ENCODE measurements around the gene SELENOF. TPM values are rescaled to one million over a fixed set of nuclear protein-coding genes. Genes with fewer than 3 reads are reported as not detected.
A peak's percentile ranks its signal among the peaks of the same experiment; 100 is the strongest.

Gene SELENOF
- total and polyA plus RNA-seq, 2 of the 4 experiments (the other 2 are of a cell fraction): 60.0 to 153 TPM

GRCh38 chr1:86933562-86934377, 19.8 kb upstream of the SELENOF start:
- Histone ChIP-seq H2BK5ac (ENCODE audit: low read depth, low read length, poor library complexity, severe bottlenecking) (no peak overlapping the region), H3K4me3 (ENCODE audit: insufficient read depth, low read depth, low read length) (no peak overlapping the region), H3K56ac (ENCODE audit: extremely low read depth, insufficient read depth, low read length) (no peak overlapping the region), H3K4me1 (ENCODE audit: control insufficient read depth, insufficient read depth, low read length) (no peaks in the 10 kb centered on the region), H3K27ac (ENCODE audit: insufficient read depth, low read length) (no peak overlapping the region), H3K9me1 (ENCODE audit: insufficient read depth, low read length) (0 out of 2 replicates have a peak, but pooled peaks cover 2% of the 10 kb centered on the region), H3K14ac (replicated peaks; ENCODE audit: low read depth, low read length) (no peak overlapping the region), H3K9me3 (ENCODE audit: control insufficient read depth, insufficient read depth, low read length) (no peaks in the 10 kb centered on the region), H3K9ac (ENCODE audit: low read depth, low read length) (no peak overlapping the region), H2AK9ac (replicated peaks; ENCODE audit: low read depth, low read length, poor library complexity) (no peak overlapping the region), H3K4me2 (ENCODE audit: low read depth, low read length) (peak overlapping the region; percentile 55), H3K36me3 (ENCODE audit: control insufficient read depth, insufficient read depth, low read length) (no peaks in the 10 kb centered on the region), H4K91ac (ENCODE audit: insufficient read depth, low read depth, low read length) (no peak overlapping the region), H2BK20ac (ENCODE audit: low read depth, low read length) (no peak overlapping the region), H3K23ac (ENCODE audit: low read depth, low read length) (no peak overlapping the region), H4K8ac (ENCODE audit: low read depth in 2 of 2, low read length in 2 of 2) (peak overlapping the region in 1 of 2 experiments; percentile 35; a peak in 1 of 4 replicates), H2BK120ac (ENCODE audit: low read depth, low read length) (no peak overlapping the region), H3K79me1 (ENCODE audit: low read depth in 1 of 2, low read length in 2 of 2) (peaks cover 11 to 15% of the 10 kb centered on the region in 2 experiments), H2AFZ (replicated peaks; ENCODE audit: low read length, poor library complexity) (no peak overlapping the region), H3K27me3 (ENCODE audit: control insufficient read depth, insufficient read depth, low read length) (no peaks in the 10 kb centered on the region), H4K5ac (ENCODE audit: low read depth, low read length) (peak overlapping the region; percentile 58; the same call in 1 of the 2 replicates), H2AK5ac (ENCODE audit: low read depth, low read length) (no peak overlapping the region), H3K4ac (ENCODE audit: low read depth, low read length) (no peak overlapping the region), H4K20me1 (ENCODE audit: insufficient read depth, low read length) (no peaks in the 10 kb centered on the region; the same call in 1 of the 2 replicates), H2BK15ac (ENCODE audit: low read depth, low read length) (no peak overlapping the region), H3K18ac (ENCODE audit: low read depth, low read length) (no peak overlapping the region)
- ChIA-PET POLR2A (ENCODE audit: unreplicated experiment) (interaction anchor here (0.7 kb wide), 1 partner anchor 495 kb away, joined by 7 read pairs; no protein-coding TSS in a partner anchor), CTCF (interaction anchor here (0.7 to 2.1 kb wide), 2 partner anchors 19 to 153 kb away, joined by 3 to 5 read pairs; no protein-coding TSS in a partner anchor)
- no TSS peak for BruUV-seq (replicated peaks)
- dilution Hi-C loops (cut with HindIII; ENCODE audit: low sequenced_read_pairs, unreplicated experiment): no loop called here
- ATAC-seq (ENCODE audit: low read depth) (no peak; the same call in 1 of the 2 replicates), DNase-seq (no peak)
- no CpG with 5 or more reads among the region's 7 CpGs for WGBS, 2 experiments (ENCODE audit: extremely low coverage in 2 of 2, insufficient read length in 1 of 2)
- intact Hi-C loops (cut with micrococcal nuclease): no loop called here
- in situ Hi-C loops (cut with MboI; ENCODE audit: low sequenced_read_pairs): no loop called here
- TF ChIP-seq MXI1 (IDR thresholded peaks at IDR 0.05; ENCODE audit: borderline replicate concordance, low read depth, low read length) (no peak), CHD1 (IDR thresholded peaks at IDR 0.05; ENCODE audit: low read depth, low read length) (no peak), RFX5 (IDR thresholded peaks at IDR 0.05; ENCODE audit: low read depth, low read length) (no peak), ELK1 (IDR thresholded peaks at IDR 0.05; ENCODE audit: borderline replicate concordance, low read depth, low read length) (no peak)

All from IMR-90 (cell line).